Measurements from ENCODE around the gene GPRIN3.
A peak's percentile ranks its signal among the peaks of the same experiment; 100 is the strongest.

GPRIN3 gene

GRCh38 chr4:89307446-89308160, at the start of gene GPRIN3:
GPRIN3 (minus strand) TSS chr4:89307800; CDS start chr4:89250110, 57,690 bp downstream.
- Histone ChIP-seq H3K27me3 (ENCODE audit: control insufficient read depth, insufficient read depth, low read length) (peaks cover 4% of the 10 kb centered on the region), H3K9me3 (ENCODE audit: control insufficient read depth, insufficient read depth, low read length) (no peaks in the 10 kb centered on the region), H3K4me3 (ENCODE audit: low read length) (peak within 1 kb of the TSS; percentile 93), H3K27ac (ENCODE audit: low read length) (no peak within 1 kb of the TSS), H3K4me1 (ENCODE audit: control insufficient read depth, insufficient read depth, low read length) (peaks cover 3% of the 10 kb centered on the region), H3K36me3 (ENCODE audit: control insufficient read depth, insufficient read depth, low read length) (no peaks in the 10 kb centered on the region)
- DNase-seq (ENCODE audit: low read depth, low spot score): no peak
- no CpG with 5 or more reads among the region's 67 CpGs for WGBS (ENCODE audit: insufficient coverage, insufficient read length)

- Histone ChIP-seq H3K4me3 (ENCODE audit: low read length) (no peak overlapping the region), H3K9me3 (ENCODE audit: control insufficient read depth, insufficient read depth, low read length) (no peaks in the 10 kb centered on the region), H3K36me3 (ENCODE audit: control insufficient read depth, insufficient read depth, low read length) (no peaks in the 10 kb centered on the region), H3K27ac (ENCODE audit: low read length) (no peak overlapping the region), H3K27me3 (ENCODE audit: control insufficient read depth, insufficient read depth, low read length) (no peaks in the 10 kb centered on the region), H3K4me1 (ENCODE audit: control insufficient read depth, insufficient read depth, low read length) (no peaks in the 10 kb centered on the region)
- WGBS (ENCODE audit: insufficient coverage, insufficient read length): no CpG with 5 or more reads among the region's 3 CpGs
- no peak for DNase-seq (ENCODE audit: low read depth, low spot score)
These were observed 49.7 kb upstream of the GPRIN3 start for GRCh38 chr4:89357340-89357739.

GRCh38 chr4:89356086-89356485, 48.5 kb upstream of the GPRIN3 start:
- no peak for DNase-seq (ENCODE audit: low read depth, low spot score)
- WGBS (ENCODE audit: insufficient coverage, insufficient read length): no CpG with 5 or more reads among the region's 1 CpG
- Histone ChIP-seq H3K9me3 (ENCODE audit: control insufficient read depth, insufficient read depth, low read length) (no peaks in the 10 kb centered on the region), H3K27me3 (ENCODE audit: control insufficient read depth, insufficient read depth, low read length) (no peaks in the 10 kb centered on the region), H3K36me3 (ENCODE audit: control insufficient read depth, insufficient read depth, low read length) (no peaks in the 10 kb centered on the region), H3K4me3 (ENCODE audit: low read length) (no peak overlapping the region), H3K27ac (ENCODE audit: low read length) (no peak overlapping the region), H3K4me1 (ENCODE audit: control insufficient read depth, insufficient read depth, low read length) (no peaks in the 10 kb centered on the region)

- 100% methylated on average over 1 of the region's 3 CpGs for WGBS (ENCODE audit: insufficient coverage, insufficient read length)
- H3K9me3 ChIP-seq (ENCODE audit: control insufficient read depth, insufficient read depth, low read length): no peaks in the 10 kb centered on the region
- no peak for DNase-seq (ENCODE audit: low read depth, low spot score)
- H3K36me3 ChIP-seq (ENCODE audit: control insufficient read depth, insufficient read depth, low read length): no peaks in the 10 kb centered on the region
- H3K27ac ChIP-seq (ENCODE audit: low read length): no peak overlapping the region
- H3K27me3 ChIP-seq (ENCODE audit: control insufficient read depth, insufficient read depth, low read length): no peaks in the 10 kb centered on the region
- no peaks in the 10 kb centered on the region for H3K4me1 ChIP-seq (ENCODE audit: control insufficient read depth, insufficient read depth, low read length)
- H3K4me3 ChIP-seq (ENCODE audit: low read length): no peak overlapping the region
These were observed 45.9 kb upstream of the GPRIN3 start for GRCh38 chr4:89353514-89353913.

- no peak for DNase-seq (ENCODE audit: low read depth, low spot score)
- Histone ChIP-seq H3K36me3 (ENCODE audit: control insufficient read depth, insufficient read depth, low read length) (no peaks in the 10 kb centered on the region), H3K27ac (ENCODE audit: low read length) (no peak overlapping the region), H3K4me3 (ENCODE audit: low read length) (no peak overlapping the region), H3K27me3 (ENCODE audit: control insufficient read depth, insufficient read depth, low read length) (no peaks in the 10 kb centered on the region), H3K4me1 (ENCODE audit: control insufficient read depth, insufficient read depth, low read length) (no peaks in the 10 kb centered on the region), H3K9me3 (ENCODE audit: control insufficient read depth, insufficient read depth, low read length) (no peaks in the 10 kb centered on the region)
- no CpG with 5 or more reads among the region's 1 CpG for WGBS (ENCODE audit: insufficient coverage, insufficient read length)
These were observed 44.9 kb upstream of the GPRIN3 start for GRCh38 chr4:89352541-89352940.

GRCh38 chr4:89351201-89351600, 43.6 kb upstream of the GPRIN3 start:
- no CpG with 5 or more reads among the region's 2 CpGs for WGBS (ENCODE audit: insufficient coverage, insufficient read length)
- Histone ChIP-seq H3K4me1 (ENCODE audit: control insufficient read depth, insufficient read depth, low read length) (no peaks in the 10 kb centered on the region), H3K27me3 (ENCODE audit: control insufficient read depth, insufficient read depth, low read length) (no peaks in the 10 kb centered on the region), H3K36me3 (ENCODE audit: control insufficient read depth, insufficient read depth, low read length) (no peaks in the 10 kb centered on the region), H3K4me3 (ENCODE audit: low read length) (no peak overlapping the region), H3K27ac (ENCODE audit: low read length) (no peak overlapping the region), H3K9me3 (ENCODE audit: control insufficient read depth, insufficient read depth, low read length) (no peaks in the 10 kb centered on the region)
- DNase-seq (ENCODE audit: low read depth, low spot score): no peak

GRCh38 chr4:89347363-89348025, 39.9 kb upstream of the GPRIN3 start:
- no CpG with 5 or more reads among the region's 2 CpGs for WGBS (ENCODE audit: insufficient coverage, insufficient read length)
- no peaks in the 10 kb centered on the region for H3K36me3 ChIP-seq (ENCODE audit: control insufficient read depth, insufficient read depth, low read length)
- no peaks in the 10 kb centered on the region for H3K27me3 ChIP-seq (ENCODE audit: control insufficient read depth, insufficient read depth, low read length)
- H3K27ac ChIP-seq (ENCODE audit: low read length): no peak overlapping the region
- DNase-seq (ENCODE audit: low read depth, low spot score): no peak
- no peak overlapping the region for H3K4me3 ChIP-seq (ENCODE audit: low read length)
- no peaks in the 10 kb centered on the region for H3K9me3 ChIP-seq (ENCODE audit: control insufficient read depth, insufficient read depth, low read length)
- no peaks in the 10 kb centered on the region for H3K4me1 ChIP-seq (ENCODE audit: control insufficient read depth, insufficient read depth, low read length)

- no peak overlapping the region for H3K4me3 ChIP-seq (ENCODE audit: low read length)
- no CpG with 5 or more reads among the region's 3 CpGs for WGBS (ENCODE audit: insufficient coverage, insufficient read length)
- DNase-seq (ENCODE audit: low read depth, low spot score): no peak
These were observed 37.0 kb upstream of the GPRIN3 start for GRCh38 chr4:89344571-89344970.

GRCh38 chr4:89338206-89338605, 30.6 kb upstream of the GPRIN3 start:
- H3K4me3 ChIP-seq (ENCODE audit: low read length): no peak overlapping the region
- no peaks in the 10 kb centered on the region for H3K4me1 ChIP-seq (ENCODE audit: control insufficient read depth, insufficient read depth, low read length)
- H3K36me3 ChIP-seq (ENCODE audit: control insufficient read depth, insufficient read depth, low read length): no peaks in the 10 kb centered on the region
- DNase-seq (ENCODE audit: low read depth, low spot score): no peak
- H3K9me3 ChIP-seq (ENCODE audit: control insufficient read depth, insufficient read depth, low read length): no peaks in the 10 kb centered on the region
- no peaks in the 10 kb centered on the region for H3K27me3 ChIP-seq (ENCODE audit: control insufficient read depth, insufficient read depth, low read length)
- no peak overlapping the region for H3K27ac ChIP-seq (ENCODE audit: low read length)

More at GRCh38 chr4:89344571-89344970, 37.0 kb upstream of the GPRIN3 start:
- Histone ChIP-seq H3K36me3 (ENCODE audit: control insufficient read depth, insufficient read depth, low read length) (no peaks in the 10 kb centered on the region), H3K9me3 (ENCODE audit: control insufficient read depth, insufficient read depth, low read length) (no peaks in the 10 kb centered on the region), H3K4me1 (ENCODE audit: control insufficient read depth, insufficient read depth, low read length) (no peaks in the 10 kb centered on the region), H3K27ac (ENCODE audit: low read length) (no peak overlapping the region), H3K27me3 (ENCODE audit: control insufficient read depth, insufficient read depth, low read length) (no peaks in the 10 kb centered on the region)

GRCh38 chr4:89337681-89338080, 30.1 kb upstream of the GPRIN3 start:
- DNase-seq (ENCODE audit: low read depth, low spot score): no peak
- no peaks in the 10 kb centered on the region for H3K9me3 ChIP-seq (ENCODE audit: control insufficient read depth, insufficient read depth, low read length)
- no peaks in the 10 kb centered on the region for H3K36me3 ChIP-seq (ENCODE audit: control insufficient read depth, insufficient read depth, low read length)
- no peak overlapping the region for H3K4me3 ChIP-seq (ENCODE audit: low read length)
- no peak overlapping the region for H3K27ac ChIP-seq (ENCODE audit: low read length)
- no peaks in the 10 kb centered on the region for H3K4me1 ChIP-seq (ENCODE audit: control insufficient read depth, insufficient read depth, low read length)
- no CpG with 5 or more reads among the region's 2 CpGs for WGBS (ENCODE audit: insufficient coverage, insufficient read length)
- H3K27me3 ChIP-seq (ENCODE audit: control insufficient read depth, insufficient read depth, low read length): no peaks in the 10 kb centered on the region
